ENCODE data around the gene SCRT2. TPM values are rescaled to one million over a fixed set of nuclear protein-coding genes. Genes with fewer than 3 reads are reported as not detected.
"Not testable (repeated sequence)": the region's sequence is repeated elsewhere in the genome, so short reads cannot be mapped to it uniquely, and the experiment has no call there.

Gene SCRT2
- total RNA-seq, 2 experiments from 2014 or later: not detected

DNA sequence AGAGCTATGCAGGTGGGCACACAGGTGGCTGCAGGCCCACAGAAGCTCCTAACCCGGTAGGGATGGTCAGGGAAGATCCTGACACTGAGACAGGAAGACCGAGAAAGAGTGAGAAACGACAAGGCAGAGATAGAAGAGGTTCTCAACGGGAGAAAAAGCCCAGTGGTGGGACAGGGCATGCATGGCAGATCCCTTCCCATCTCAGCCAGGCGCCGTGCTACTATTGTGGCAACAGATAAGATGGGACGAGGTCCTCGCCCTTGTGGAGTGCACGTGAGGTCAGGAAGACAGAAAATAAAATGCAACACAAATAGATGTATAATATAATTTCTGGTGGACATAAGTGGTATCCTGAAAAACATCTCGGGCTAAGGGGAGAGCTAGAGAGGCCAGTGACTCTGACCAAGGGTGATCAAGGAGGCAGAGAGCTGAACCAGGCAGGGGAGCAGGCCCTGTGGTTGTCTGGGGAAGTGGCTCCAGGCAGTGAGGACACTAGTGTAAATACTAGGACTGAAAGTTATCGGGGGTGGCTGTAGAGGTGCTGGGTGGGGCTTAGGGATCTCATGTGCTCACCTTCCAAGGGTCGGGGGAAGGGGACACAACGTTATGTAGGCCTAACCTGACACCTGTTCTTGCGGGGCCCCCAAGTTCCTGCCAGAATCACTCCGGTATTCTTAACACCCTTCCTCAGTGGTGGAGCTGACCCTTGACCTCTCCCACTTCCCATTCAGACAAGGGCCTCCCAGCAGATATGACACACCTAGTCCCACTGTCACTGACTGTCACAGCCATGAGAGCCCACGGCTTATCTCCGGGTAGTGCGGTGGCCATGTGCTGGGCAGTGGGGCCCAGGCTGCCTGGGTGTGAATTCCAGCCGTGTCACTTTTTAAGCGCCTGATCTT is 23.6 kb downstream of the SCRT2 start:
- ChIA-PET POLR2A (interaction anchor here (0.9 kb wide), 1 partner anchor 354 kb away, joined by 3 read pairs; no protein-coding TSS in a partner anchor), CTCF (interaction anchor here (1.2 to 2.1 kb wide), 3 partner anchors 8 to 15 kb away, joined by 3 to 7 read pairs (median 7); no protein-coding TSS in a partner anchor)
- Mint-ChIP-seq H3K36me3 (ENCODE audit: low read depth) (peaks cover 29% of the 10 kb centered on the region), H3K4me3 (peak overlapping the region; percentile 81), H3K9me3 (no peaks in the 10 kb centered on the region), H3K4me1 (peaks cover 25% of the 10 kb centered on the region), H3K27me3 (peaks cover 11% of the 10 kb centered on the region), H3K27ac (peak overlapping the region; percentile 67)
- DNase-seq: no peak

DNA sequence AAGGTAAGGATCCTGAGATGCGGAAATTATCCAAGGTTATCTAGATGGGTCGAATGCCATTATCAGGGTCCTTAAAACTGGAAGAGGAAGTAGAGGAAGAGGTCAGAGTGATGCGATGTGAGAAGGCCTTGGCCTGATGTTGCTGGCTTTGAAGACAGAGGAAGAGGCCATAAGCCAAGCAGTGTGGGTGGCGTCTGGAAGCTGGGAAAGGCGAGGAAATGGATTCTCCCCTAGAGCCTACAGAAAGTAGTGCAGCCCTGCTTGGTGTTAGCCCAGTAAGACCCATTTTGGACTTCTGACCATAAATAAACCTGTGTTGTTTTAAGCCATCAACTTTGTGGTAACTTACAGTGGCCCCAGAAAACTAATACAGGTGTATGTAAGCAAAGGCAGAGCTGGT is 24.6 kb downstream of the SCRT2 start:
- Mint-ChIP-seq H3K9me3 (no peaks in the 10 kb centered on the region), H3K36me3 (ENCODE audit: low read depth) (peaks cover 33% of the 10 kb centered on the region), H3K4me3 (peak overlapping the region; percentile 81), H3K27me3 (peaks cover 7% of the 10 kb centered on the region), H3K27ac (no peak overlapping the region), H3K4me1 (peaks cover 26% of the 10 kb centered on the region)
- ChIA-PET CTCF (interaction anchor here (2.1 kb wide), 1 partner anchor 14 kb away, joined by 7 read pairs; no protein-coding TSS in a partner anchor), POLR2A (no interaction called here)
- no peak for DNase-seq

DNA sequence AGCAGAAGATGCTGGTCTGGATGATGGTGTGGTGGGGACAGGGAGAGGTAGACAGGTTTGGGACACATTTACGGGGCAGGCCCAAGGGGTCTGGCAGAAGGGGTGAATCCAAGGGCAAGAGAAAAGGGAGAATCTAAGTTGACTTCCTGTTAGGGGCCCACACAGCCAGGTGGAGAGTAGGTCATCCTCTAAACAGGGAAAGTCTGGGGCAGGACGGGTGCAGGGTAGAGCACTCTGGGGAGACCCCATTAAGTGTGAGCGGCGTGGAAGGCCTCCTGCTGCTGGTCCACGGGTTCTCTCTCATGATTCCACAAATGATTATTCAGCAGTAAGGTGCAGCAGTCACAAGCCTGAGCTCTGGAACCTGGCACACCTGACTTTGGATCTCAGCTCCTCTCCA is 25.3 kb downstream of the SCRT2 start:
- H3K27ac Mint-ChIP-seq: peak overlapping the region; percentile 1
- no peaks in the 10 kb centered on the region for H3K9me3 Mint-ChIP-seq
- CTCF ChIA-PET: no interaction called here
- H3K36me3 Mint-ChIP-seq (ENCODE audit: low read depth): peaks cover 33% of the 10 kb centered on the region
- H3K27me3 Mint-ChIP-seq: peaks cover 2% of the 10 kb centered on the region
- H3K4me1 Mint-ChIP-seq: peaks cover 33% of the 10 kb centered on the region
- DNase-seq: no peak
- H3K4me3 Mint-ChIP-seq: no peak overlapping the region
- POLR2A ChIA-PET: no interaction called here

DNA sequence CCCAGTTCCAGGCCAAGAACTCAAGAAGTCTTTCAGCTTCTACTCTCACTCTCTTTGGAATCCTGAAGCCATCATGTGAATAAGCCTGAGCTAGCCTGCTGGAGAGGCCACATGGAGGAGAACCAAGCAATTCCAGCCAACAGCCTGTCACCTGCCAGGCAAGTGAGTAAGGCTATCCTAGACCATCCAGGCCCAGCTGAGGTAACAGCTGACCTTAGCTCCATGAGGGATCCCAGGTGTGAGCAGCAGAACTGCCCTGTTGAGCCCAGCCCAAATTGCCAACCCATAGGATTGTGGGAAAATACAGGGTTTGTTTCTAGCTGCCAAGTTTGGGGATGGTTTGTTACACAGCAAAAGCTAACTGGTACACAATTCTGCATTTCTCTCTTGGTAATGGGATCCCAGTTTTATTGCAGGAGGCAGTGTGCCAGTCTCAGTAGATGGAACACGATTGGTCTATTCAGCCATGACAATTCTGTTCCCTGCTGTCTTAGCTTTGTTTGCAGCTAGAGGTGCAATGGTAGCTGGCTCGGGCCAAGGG is 28.1 kb downstream of the SCRT2 start:
- no peak for DNase-seq
- peaks cover 7% of the 10 kb centered on the region for H3K27me3 Mint-ChIP-seq
- peaks cover 33% of the 10 kb centered on the region for H3K36me3 Mint-ChIP-seq (ENCODE audit: low read depth)
- CTCF ChIA-PET: interaction anchor here (1.0 to 3.4 kb wide), 4 partner anchors 18 to 22 kb away, joined by 3 to 31 read pairs (median 5); no protein-coding TSS in a partner anchor
- no peak overlapping the region for H3K4me3 Mint-ChIP-seq
- POLR2A ChIA-PET: interaction anchor here (2.3 kb wide), 1 partner anchor 104 kb away, joined by 6 read pairs; the partner anchor contains the start of gene CSNK2A1
- H3K4me1 Mint-ChIP-seq: peaks cover 34% of the 10 kb centered on the region
- H3K9me3 Mint-ChIP-seq: no peaks in the 10 kb centered on the region
- no peak overlapping the region for H3K27ac Mint-ChIP-seq

DNA sequence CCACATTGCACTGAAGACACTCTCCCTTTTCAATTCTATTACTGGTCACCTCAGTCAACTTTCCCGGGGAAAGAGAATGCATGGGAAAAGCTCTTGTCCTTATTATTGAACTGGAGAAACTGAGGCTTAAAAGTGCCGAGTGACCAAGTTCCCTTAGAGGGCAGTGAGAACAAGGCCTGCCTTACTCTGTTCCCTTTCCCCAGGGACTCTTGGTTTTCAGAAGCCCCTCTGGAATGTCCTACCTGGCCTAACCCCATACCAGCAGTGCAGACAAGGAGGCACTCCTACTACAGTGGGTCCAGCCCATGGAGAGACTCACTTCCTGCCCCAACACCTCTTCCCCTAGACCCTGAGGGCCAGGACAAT is 28.8 kb downstream of the SCRT2 start:
- Mint-ChIP-seq H3K4me1 (peaks cover 28% of the 10 kb centered on the region), H3K27me3 (peaks cover 7% of the 10 kb centered on the region), H3K36me3 (ENCODE audit: low read depth) (peaks cover 33% of the 10 kb centered on the region), H3K27ac (no peak overlapping the region), H3K9me3 (no peaks in the 10 kb centered on the region), H3K4me3 (no peak overlapping the region)
- POLR2A ChIA-PET: no interaction called here
- DNase-seq: no peak
- CTCF ChIA-PET: interaction anchor here (1.0 to 3.4 kb wide), 6 partner anchors 17 to 104 kb away, joined by 3 to 31 read pairs (median 5); partner anchors contain the start of gene CSNK2A1

DNA sequence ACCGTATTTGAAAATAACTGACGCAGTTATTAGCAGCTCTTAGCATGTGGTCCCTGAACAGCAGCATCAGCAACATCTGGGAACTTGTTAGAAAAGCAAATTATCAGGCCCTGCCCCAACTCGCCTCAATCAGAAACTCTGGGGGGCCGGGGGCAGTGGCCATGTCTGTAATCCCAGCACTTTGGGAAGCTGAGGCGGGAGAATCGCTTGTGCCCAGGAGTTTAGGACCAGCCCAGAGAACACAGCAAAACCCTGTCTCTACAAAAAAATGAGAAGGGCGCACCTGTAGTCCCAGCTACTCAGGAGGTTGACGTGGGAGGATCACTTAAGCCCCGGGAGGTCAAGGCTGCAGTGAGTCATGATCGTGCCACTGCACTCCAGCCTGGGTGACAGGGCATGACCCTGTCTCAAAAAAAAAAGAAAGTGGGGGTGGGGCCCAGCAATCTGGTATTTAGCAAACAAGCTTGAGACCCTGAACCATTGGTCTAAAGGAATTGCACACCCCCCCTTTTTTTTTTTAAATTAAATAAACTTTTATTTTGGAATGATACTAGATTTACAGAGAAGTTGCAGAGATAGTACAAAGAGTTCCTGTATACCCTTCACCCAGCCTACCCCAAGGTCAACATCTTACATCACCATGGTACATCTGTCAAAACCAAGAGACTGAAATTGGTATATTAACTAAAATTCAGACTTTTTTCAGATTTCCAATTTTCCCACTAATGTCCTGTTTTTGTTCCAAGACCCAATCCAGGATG is 29.3 kb downstream of the SCRT2 start:
- no peak for DNase-seq
- POLR2A ChIA-PET: interaction anchor here (1.2 to 1.3 kb wide), 2 partner anchors 102 to 208 kb away, joined by 4 read pairs; partner anchors contain the start of gene CSNK2A1
- no peak overlapping the region for H3K27ac Mint-ChIP-seq
- H3K9me3 Mint-ChIP-seq: no peaks in the 10 kb centered on the region
- peaks cover 24% of the 10 kb centered on the region for H3K4me1 Mint-ChIP-seq
- peaks cover 10% of the 10 kb centered on the region for H3K27me3 Mint-ChIP-seq
- peaks cover 33% of the 10 kb centered on the region for H3K36me3 Mint-ChIP-seq (ENCODE audit: low read depth)
- CTCF ChIA-PET: interaction anchor here (0.6 to 4.1 kb wide), 30 partner anchors 8 to 1165 kb away, joined by 3 to 31 read pairs (median 4); partner anchors contain the start of gene CSNK2A1
- no peak overlapping the region for H3K4me3 Mint-ChIP-seq

DNA sequence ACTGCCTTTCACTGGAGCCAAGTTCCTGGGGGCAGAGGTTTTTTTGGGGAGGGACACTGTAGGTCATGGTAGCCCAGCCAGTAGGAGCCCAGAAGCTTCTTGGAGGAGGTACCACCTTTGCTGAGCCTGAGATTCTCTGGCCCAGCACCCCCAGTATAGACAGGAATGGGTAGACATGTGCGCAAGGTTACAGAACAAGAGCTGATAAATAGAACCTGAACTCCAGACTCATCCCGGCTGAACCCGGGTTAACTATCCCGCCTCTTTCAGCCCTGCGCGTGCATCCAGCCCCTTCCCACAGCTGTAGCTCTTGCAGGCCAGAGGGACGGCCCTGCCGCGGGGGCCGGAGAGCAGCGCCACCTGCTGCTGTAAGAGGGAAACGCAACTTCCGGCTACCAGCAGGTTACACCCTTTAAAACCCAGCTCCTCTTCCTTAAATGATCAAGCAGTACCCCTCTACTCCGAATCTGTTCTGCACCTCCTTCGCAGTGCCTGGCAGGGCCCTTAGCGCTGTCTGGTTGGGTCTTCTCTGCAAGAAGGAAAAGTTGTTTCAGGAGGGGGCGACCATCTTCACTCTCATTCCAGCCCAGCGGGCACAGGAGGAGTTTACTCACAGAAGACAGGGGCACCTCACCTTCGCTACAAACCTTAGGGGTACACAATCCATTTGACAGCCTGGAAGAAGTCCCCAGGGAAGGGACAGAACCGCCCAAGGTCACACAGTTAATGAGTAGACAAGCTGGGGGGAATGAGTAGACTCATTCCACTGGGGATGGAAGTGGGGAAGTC is 30.1 kb downstream of the SCRT2 start:
- H3K36me3 Mint-ChIP-seq (ENCODE audit: low read depth): peaks cover 33% of the 10 kb centered on the region
- peaks cover 18% of the 10 kb centered on the region for H3K4me1 Mint-ChIP-seq
- H3K4me3 Mint-ChIP-seq: no peak overlapping the region
- H3K9me3 Mint-ChIP-seq: no peaks in the 10 kb centered on the region
- ChIA-PET POLR2A (interaction anchor here (1.1 to 1.3 kb wide), 3 partner anchors 102 to 293 kb away, joined by 3 to 4 read pairs (median 4); partner anchors contain the start of gene CSNK2A1), CTCF (interaction anchor here (0.5 to 4.1 kb wide), 38 partner anchors 8 to 1166 kb away, joined by 3 to 31 read pairs (median 4); partner anchors contain the start of gene CSNK2A1)
- H3K27ac Mint-ChIP-seq: no peak overlapping the region
- H3K27me3 Mint-ChIP-seq: peaks cover 13% of the 10 kb centered on the region
- peak; percentile 74 for DNase-seq

DNA sequence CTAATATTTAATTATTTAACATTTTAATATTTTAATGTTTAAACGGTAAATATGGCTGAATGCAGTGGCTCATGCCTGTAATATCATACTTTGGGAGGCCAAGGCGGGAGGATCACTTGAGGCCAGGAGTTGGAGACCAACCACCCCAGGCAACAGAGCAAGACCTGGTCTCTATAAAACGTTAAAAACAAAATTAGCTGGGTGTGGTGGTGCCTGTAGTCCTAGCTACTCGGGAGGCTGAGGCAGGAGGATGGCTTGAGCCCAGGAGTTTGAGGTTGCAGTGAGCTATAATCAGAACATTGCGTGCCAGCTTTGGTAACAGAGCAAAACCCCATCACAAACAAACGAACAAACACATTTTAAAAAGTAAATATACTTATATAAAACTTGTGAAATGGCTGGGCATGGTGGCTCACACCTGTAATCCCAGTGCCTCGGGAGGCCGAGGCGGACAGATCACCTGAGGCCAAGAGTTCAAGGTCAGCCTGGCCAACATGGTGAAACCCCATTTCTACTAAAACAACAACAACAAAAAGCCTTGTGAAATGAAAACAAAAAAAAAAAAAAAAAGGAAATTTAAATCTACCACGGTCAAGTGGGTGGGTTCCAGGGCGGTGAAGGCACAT is 30.8 kb downstream of the SCRT2 start:
- peaks cover 13% of the 10 kb centered on the region for H3K27me3 Mint-ChIP-seq
- H3K36me3 Mint-ChIP-seq (ENCODE audit: low read depth): peaks cover 28% of the 10 kb centered on the region
- no peak overlapping the region for H3K27ac Mint-ChIP-seq
- H3K4me1 Mint-ChIP-seq: peaks cover 14% of the 10 kb centered on the region
- ChIA-PET CTCF (interaction anchor here (0.5 to 4.1 kb wide), 29 partner anchors 8 to 369 kb away, joined by 3 to 31 read pairs (median 4); partner anchors contain the start of gene CSNK2A1), POLR2A (interaction anchor here (1.1 to 1.3 kb wide), 3 partner anchors 101 to 292 kb away, joined by 3 to 4 read pairs (median 4); partner anchors contain the start of gene CSNK2A1)
- no peaks in the 10 kb centered on the region for H3K9me3 Mint-ChIP-seq
- H3K4me3 Mint-ChIP-seq: no peak overlapping the region
- DNase-seq: no peak

DNA sequence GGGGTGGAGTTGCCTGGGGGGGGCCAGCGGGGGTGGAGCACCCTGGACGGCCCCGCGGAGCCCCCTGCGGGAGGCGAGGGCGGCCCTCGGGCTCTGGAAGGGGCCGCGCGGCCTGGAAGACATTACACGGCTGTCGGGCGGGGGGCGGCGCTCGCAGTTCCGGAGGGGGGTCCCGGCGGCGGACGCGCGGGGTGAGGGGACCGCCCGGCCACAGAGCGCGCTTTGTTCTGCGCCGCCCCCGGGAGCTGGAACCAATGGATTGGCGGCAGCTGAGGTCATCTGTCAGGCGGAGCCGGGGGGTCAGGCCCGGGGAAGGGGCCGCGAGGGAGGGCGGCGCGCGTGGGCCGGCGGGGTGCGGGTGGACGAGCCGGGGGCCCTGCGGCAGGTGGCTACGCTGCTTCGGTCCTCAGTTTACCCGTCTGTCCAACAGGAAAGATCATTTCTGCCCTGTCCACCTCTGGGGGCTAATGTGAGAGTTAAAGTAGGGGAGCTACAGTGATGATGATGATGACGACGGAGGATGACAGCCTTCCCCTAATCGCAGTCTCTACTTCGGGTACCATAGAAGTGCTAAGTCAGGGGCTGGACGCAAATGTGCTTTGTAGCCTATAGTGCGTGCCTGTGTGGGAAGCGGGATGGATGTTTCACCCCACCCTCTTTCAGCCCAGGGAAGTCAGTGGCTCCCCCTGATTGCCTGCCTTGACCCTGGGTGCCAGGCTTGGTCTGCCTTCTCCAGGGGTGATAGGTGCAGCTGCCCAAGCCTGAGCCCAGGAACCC is 33.0 kb downstream of the SCRT2 start:
- H3K36me3 Mint-ChIP-seq (ENCODE audit: low read depth): peaks cover 8% of the 10 kb centered on the region
- no peak overlapping the region for H3K4me3 Mint-ChIP-seq
- H3K9me3 Mint-ChIP-seq: no peaks in the 10 kb centered on the region
- POLR2A ChIA-PET: no interaction called here
- peaks cover 13% of the 10 kb centered on the region for H3K27me3 Mint-ChIP-seq
- CTCF ChIA-PET: interaction anchor here (4.1 kb wide), 1 partner anchor 80 kb away, joined by 30 read pairs; no protein-coding TSS in a partner anchor
- peaks cover 14% of the 10 kb centered on the region for H3K4me1 Mint-ChIP-seq
- DNase-seq: no peak
- H3K27ac Mint-ChIP-seq: no peak overlapping the region

DNA sequence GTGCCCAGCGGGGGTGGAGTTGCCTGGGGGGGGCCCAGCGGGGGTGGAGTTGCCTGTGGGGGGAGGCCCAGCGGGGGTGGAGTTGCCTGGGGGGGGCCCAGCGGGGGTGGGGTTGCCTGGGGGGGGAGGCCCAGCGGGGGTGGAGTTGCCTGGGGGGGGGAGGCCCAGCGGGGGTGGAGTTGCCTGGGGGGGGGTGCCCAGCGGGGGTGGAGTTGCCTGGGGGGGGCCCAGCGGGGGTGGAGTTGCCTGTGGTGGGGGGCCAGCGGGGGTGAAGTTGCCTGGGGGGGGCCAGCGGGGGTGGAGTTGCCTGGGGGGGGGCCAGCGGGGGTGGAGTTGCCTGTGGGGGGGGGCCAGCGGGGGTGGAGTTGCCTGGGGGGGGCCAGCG is 33.6 kb downstream of the SCRT2 start:
- H3K9me3 Mint-ChIP-seq; CTCF ChIA-PET; H3K36me3 Mint-ChIP-seq (ENCODE audit: low read depth); POLR2A ChIA-PET; H3K4me3 Mint-ChIP-seq; DNase-seq; H3K27ac Mint-ChIP-seq: not testable (repeated sequence)
- H3K4me1 Mint-ChIP-seq: peaks cover 14% of the 10 kb centered on the region
- peaks cover 13% of the 10 kb centered on the region for H3K27me3 Mint-ChIP-seq

DNA sequence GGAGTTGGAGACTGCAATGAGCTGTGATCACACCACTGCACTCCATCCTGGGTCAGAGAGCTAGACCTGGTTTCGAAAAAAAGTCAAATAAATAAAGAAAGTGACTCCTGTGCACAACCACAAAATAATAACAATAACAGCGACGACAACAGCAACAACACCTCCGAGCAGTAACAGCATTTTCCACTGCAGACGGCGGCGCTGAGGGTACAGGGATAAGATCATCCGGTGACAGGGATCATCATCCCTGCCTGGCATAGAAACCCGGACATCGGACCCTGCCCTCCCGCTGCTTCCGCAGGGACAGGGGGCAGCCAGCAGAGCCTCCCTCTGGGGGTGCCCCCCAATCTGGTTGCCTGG is 34.1 kb downstream of the SCRT2 start:
- ChIA-PET CTCF (no interaction called here), POLR2A (no interaction called here)
- no peak overlapping the region for H3K27ac Mint-ChIP-seq
- no peak overlapping the region for H3K4me3 Mint-ChIP-seq
- no peaks in the 10 kb centered on the region for H3K9me3 Mint-ChIP-seq
- no peaks in the 10 kb centered on the region for H3K36me3 Mint-ChIP-seq (ENCODE audit: low read depth)
- peaks cover 14% of the 10 kb centered on the region for H3K4me1 Mint-ChIP-seq
- no peak for DNase-seq
- H3K27me3 Mint-ChIP-seq: peaks cover 13% of the 10 kb centered on the region

All from activated CD4-positive, alpha-beta memory T cell treated with anti-CD3 and anti-CD28 coated beads, Interleukin-2, amount 10 ng/mL, durations not matched to agents 7 days and 5 days (primary cell).